22Rv1 (cell line): ENCODE data around the gene NFIA.

ENCODE experiments used
- ZFX ChIP-seq: fragments of 450-650 bp; IDR thresholded peaks from 2 replicates; pipeline ENCODE4 v1.6.1; 2017; ENCODE audit warnings: antibody characterized with exemption, borderline replicate concordance
- TF ChIP-seq, protein P1 (sequence below): fragments of 450-650 bp; IDR thresholded peaks from 2 replicates; pipeline ENCODE4 v1.5.1; 2017; ENCODE audit warnings: mild to moderate bottlenecking

DNA sequence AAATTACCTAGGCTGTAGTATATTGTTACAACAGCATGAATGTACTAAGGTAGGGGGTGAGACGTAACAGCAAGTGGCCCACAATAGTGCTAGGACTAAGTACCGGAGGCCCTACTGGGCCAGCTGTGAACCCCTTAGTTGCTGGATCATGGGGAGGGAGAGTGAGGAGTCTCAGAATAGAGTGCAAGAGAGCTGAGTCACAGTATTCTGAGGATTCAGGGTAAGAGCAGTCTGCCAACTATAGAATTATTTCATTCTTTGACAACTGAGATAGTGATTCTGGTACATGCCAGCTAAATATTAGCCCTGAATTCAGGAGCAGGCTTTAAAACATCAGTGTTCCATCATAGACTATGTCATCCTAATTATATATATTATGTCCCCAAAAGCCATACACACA lies 423.9 kb downstream of the NFIA start:
- TF ChIP-seq, protein P1, sequence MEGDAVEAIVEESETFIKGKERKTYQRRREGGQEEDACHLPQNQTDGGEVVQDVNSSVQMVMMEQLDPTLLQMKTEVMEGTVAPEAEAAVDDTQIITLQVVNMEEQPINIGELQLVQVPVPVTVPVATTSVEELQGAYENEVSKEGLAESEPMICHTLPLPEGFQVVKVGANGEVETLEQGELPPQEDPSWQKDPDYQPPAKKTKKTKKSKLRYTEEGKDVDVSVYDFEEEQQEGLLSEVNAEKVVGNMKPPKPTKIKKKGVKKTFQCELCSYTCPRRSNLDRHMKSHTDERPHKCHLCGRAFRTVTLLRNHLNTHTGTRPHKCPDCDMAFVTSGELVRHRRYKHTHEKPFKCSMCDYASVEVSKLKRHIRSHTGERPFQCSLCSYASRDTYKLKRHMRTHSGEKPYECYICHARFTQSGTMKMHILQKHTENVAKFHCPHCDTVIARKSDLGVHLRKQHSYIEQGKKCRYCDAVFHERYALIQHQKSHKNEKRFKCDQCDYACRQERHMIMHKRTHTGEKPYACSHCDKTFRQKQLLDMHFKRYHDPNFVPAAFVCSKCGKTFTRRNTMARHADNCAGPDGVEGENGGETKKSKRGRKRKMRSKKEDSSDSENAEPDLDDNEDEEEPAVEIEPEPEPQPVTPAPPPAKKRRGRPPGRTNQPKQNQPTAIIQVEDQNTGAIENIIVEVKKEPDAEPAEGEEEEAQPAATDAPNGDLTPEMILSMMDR = no peak
- no peak for TF ChIP-seq ZFX
